Trophoblast cell (in vitro differentiated cells and primary cell): ENCODE data around the gene CADM2.

Source experiments
- DNase-seq, 2 donors: peaks; one replicate each; pipeline ENCODE4 v3.0.0-alpha.2; 2016
- H2AFZ ChIP-seq: 2 replicates; pipeline ENCODE4 v1.6.1; 2013; ENCODE audit warnings: low read length, moderate library complexity, mild to moderate bottlenecking; ENCODE audit not compliant: insufficient read depth, poor library complexity
- H2AK5ac ChIP-seq: 2 replicates; pipeline ENCODE4 v1.6.1; 2013; ENCODE audit warnings: mild to moderate bottlenecking, low read length
- H2BK120ac ChIP-seq: 2 replicates; pipeline ENCODE4 v1.6.1; 2013; ENCODE audit warnings: low read length, mild to moderate bottlenecking, moderate library complexity; ENCODE audit not compliant: insufficient read depth, poor library complexity
- H2BK12ac ChIP-seq: 2 replicates; pipeline ENCODE4 v1.6.1; 2013; ENCODE audit warnings: mild to moderate bottlenecking, low read length, moderate library complexity
- H2BK5ac ChIP-seq: 2 replicates; pipeline ENCODE4 v1.6.1; 2013; ENCODE audit warnings: low read length, low read depth, moderate library complexity, mild to moderate bottlenecking; ENCODE audit not compliant: poor library complexity
- H3K14ac ChIP-seq: 2 replicates; pipeline ENCODE4 v1.6.1; 2013; ENCODE audit warnings: mild to moderate bottlenecking, low read length
- H3K18ac ChIP-seq: 2 replicates; pipeline ENCODE4 v1.6.1; 2013; ENCODE audit warnings: mild to moderate bottlenecking, low read length
- H3K23ac ChIP-seq: 2 replicates; pipeline ENCODE4 v1.6.1; 2013; ENCODE audit warnings: low read length
- H3K27ac ChIP-seq: 2 replicates; pipeline ENCODE4 v1.5.1; 2013; ENCODE audit warnings: low read depth, mild to moderate bottlenecking, inconsistent platforms, low read length, moderate library complexity
- H3K27me3 ChIP-seq: 2 replicates; pipeline ENCODE4 v1.6.1; 2013; ENCODE audit warnings: inconsistent platforms, mild to moderate bottlenecking, low read length, moderate library complexity; ENCODE audit not compliant: insufficient read depth
- H3K36me3 ChIP-seq, 2 experiments: 1 replicate in 1 of 2; 2 replicates in 1 of 2; pipeline ENCODE4 v1.6.1; 2013; ENCODE audit warnings: low read length in 2 of 2, mild to moderate bottlenecking in 2 of 2, moderate library complexity in 1 of 2; ENCODE audit not compliant: insufficient read depth in 2 of 2, control insufficient read depth in 1 of 2
- H3K4ac ChIP-seq: 2 replicates; pipeline ENCODE4 v1.6.1; 2013; ENCODE audit warnings: low read depth, mild to moderate bottlenecking, low read length, moderate library complexity
- H3K4me1 ChIP-seq, 2 experiments: 1 replicate in 1 of 2; 2 replicates in 1 of 2; pipeline ENCODE4 v1.6.1; 2013; ENCODE audit warnings: low read length in 2 of 2, mild to moderate bottlenecking in 2 of 2, moderate library complexity in 1 of 2; ENCODE audit not compliant: insufficient read depth in 2 of 2, control insufficient read depth in 1 of 2
- H3K4me2 ChIP-seq: 2 replicates; pipeline ENCODE4 v1.6.1; 2013; ENCODE audit warnings: inconsistent platforms, mild to moderate bottlenecking, low read length, moderate library complexity
- H3K4me3 ChIP-seq: 2 replicates; pipeline ENCODE4 v1.5.1; 2013; ENCODE audit warnings: mild to moderate bottlenecking, low read depth, low read length, inconsistent platforms
- H3K79me1 ChIP-seq: one replicate; pipeline ENCODE4 v1.6.1; 2013; ENCODE audit warnings: low read length
- H3K79me2 ChIP-seq: 2 replicates; pipeline ENCODE4 v1.6.1; 2013; ENCODE audit warnings: low read length, mild to moderate bottlenecking; ENCODE audit not compliant: control insufficient read depth, insufficient read depth, poor library complexity
- H3K9ac ChIP-seq: 2 replicates; pipeline ENCODE4 v1.6.1; 2013; ENCODE audit warnings: mild to moderate bottlenecking, low read length
- H3K9me3 ChIP-seq: 2 replicates; pipeline ENCODE4 v1.6.1; 2013; ENCODE audit warnings: low read depth, mild to moderate bottlenecking, control low read depth, inconsistent platforms, low read length; ENCODE audit not compliant: insufficient read depth
- H4K12ac ChIP-seq: 2 replicates; pipeline ENCODE4 v1.6.1; 2013; ENCODE audit warnings: low read depth, mild to moderate bottlenecking, low read length, moderate library complexity
- H4K8ac ChIP-seq: 2 replicates; pipeline ENCODE4 v1.6.1; 2013; ENCODE audit warnings: low read depth, mild to moderate bottlenecking, low read length, moderate library complexity
- H4K91ac ChIP-seq: one replicate; pipeline ENCODE4 v1.6.1; 2013; ENCODE audit warnings: low read depth, mild to moderate bottlenecking, low read length, moderate library complexity
- WGBS: extraction: QIAGEN DNeasy Blood & Tissue Kit; methylation state at CpG from one replicate; pipeline ENCODE4 v1.1.7; 2013; ENCODE audit warnings: missing lambda C conversion rate; ENCODE audit not compliant: insufficient read length, insufficient coverage; ENCODE audit errors: extremely low coverage; 5-methylcytosine and 5-hydroxymethylcytosine counted together

Gene CADM2

GRCh38 chr3:85020828-85021227 lies 62.0 kb downstream of the CADM2 start:
- Histone ChIP-seq H2AK5ac (no peak overlapping the region), H2BK5ac (no peak overlapping the region), H3K18ac (no peak overlapping the region), H3K4me1 (no peaks in the 10 kb centered on the region), H3K27me3 (no peaks in the 10 kb centered on the region), H3K79me2 (no peaks in the 10 kb centered on the region), H4K12ac (no peak overlapping the region), H3K9me3 (no peaks in the 10 kb centered on the region), H2AFZ (no peak overlapping the region), H3K14ac (no peak overlapping the region), H3K4me3 (no peak overlapping the region), H2BK120ac (no peak overlapping the region), H4K8ac (no peak overlapping the region), H3K4me2 (no peak overlapping the region), H3K9ac (no peak overlapping the region), H2BK12ac (no peak overlapping the region), H3K23ac (no peak overlapping the region), H4K91ac (no peak overlapping the region), H3K79me1 (no peaks in the 10 kb centered on the region), H3K36me3 (no peaks in the 10 kb centered on the region), H3K4ac (no peak overlapping the region), H3K27ac (no peak overlapping the region)
- no peak for DNase-seq
- no CpG with 5 or more reads among the region's 5 CpGs for WGBS

DNA sequence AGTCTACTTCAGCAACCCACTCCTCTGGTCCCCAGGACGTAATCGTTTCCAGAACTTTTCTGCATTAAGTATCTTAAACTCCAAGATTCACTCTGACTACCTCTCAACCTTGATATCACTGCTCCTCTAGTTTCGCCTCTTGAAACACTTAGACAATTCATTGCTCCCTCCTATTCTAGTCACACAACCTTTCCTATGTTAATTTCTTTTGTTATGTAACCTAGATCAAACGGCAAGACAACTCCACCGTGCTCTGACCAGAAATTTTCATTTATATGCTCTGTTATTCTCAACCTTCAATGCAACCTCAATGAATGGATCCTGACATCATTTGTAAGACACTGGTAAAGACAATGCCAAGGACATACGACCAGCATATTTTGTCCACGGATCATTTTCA lies 71.3 kb downstream of the CADM2 start:
- no CpG with 5 or more reads among the region's 7 CpGs for WGBS

DNA sequence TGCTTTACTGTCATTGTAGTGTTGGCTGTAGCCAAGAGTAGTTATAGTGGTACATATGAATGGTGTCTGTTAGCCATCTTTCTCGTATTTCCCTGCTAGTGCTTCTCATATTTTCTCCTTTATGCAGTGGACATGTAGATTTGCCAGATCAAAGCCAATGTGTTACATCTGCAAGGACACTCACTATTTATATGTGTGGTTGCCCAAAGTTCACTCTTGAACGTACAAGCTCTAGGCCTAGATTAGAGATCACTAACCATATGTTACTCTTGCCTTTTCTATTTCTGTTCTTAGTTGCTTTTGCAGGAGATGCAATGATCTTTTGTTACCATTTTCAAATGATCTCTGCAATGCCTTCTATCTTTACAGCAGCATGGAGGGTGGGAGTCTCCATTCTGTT lies 78.4 kb downstream of the CADM2 start:
- Histone ChIP-seq H3K14ac (no peak overlapping the region), H3K4ac (no peak overlapping the region)
- no CpG with 5 or more reads among the region's 2 CpGs for WGBS

More for the DNA sequence above, 71.3 kb downstream of the CADM2 start:
- Histone ChIP-seq H3K18ac (no peak overlapping the region), H2BK5ac (no peak overlapping the region), H4K8ac (no peak overlapping the region), H3K36me3 (no peaks in the 10 kb centered on the region), H2AK5ac (no peak overlapping the region), H3K4me1 (no peaks in the 10 kb centered on the region), H2AFZ (no peak overlapping the region), H3K27ac (no peak overlapping the region), H3K9ac (no peak overlapping the region), H2BK120ac (no peak overlapping the region), H3K14ac (no peak overlapping the region), H2BK12ac (no peak overlapping the region), H3K79me1 (no peaks in the 10 kb centered on the region), H3K23ac (no peak overlapping the region), H3K79me2 (no peaks in the 10 kb centered on the region), H3K4me3 (no peak overlapping the region), H3K4me2 (no peak overlapping the region), H4K91ac (no peak overlapping the region), H3K9me3 (no peaks in the 10 kb centered on the region), H3K27me3 (no peaks in the 10 kb centered on the region), H3K4ac (no peak overlapping the region), H4K12ac (no peak overlapping the region)
- no peak for DNase-seq

DNA sequence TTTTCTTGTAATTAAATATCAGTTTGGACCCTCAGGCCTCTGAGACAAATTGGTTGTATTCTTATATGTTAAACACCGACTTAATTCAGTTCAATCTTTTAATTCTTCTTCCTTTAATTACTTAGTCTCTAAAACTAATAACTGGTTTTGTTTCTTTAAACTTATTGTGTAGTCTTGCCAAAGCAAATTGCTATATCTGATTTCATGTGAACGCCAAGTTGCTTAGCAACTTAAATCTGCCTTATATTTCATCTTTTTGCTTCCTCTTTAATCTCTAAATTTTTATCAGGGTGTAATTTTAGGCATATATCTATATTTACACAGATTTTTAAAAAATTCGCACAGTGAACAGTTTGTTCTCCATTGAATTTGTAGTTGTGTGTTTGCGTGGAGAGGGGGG lies 82.2 kb downstream of the CADM2 start:
- Histone ChIP-seq H3K79me2 (no peaks in the 10 kb centered on the region), H3K4me1 (no peaks in the 10 kb centered on the region), H3K36me3 (no peaks in the 10 kb centered on the region), H3K9me3 (no peaks in the 10 kb centered on the region), H3K4me3 (no peak overlapping the region), H2AK5ac (no peak overlapping the region), H3K27me3 (no peaks in the 10 kb centered on the region), H3K27ac (no peak overlapping the region), H3K79me1 (no peaks in the 10 kb centered on the region), H3K4me2 (no peak overlapping the region), H2BK120ac (no peak overlapping the region), H4K8ac (no peak overlapping the region), H4K12ac (no peak overlapping the region), H3K14ac (no peak overlapping the region), H3K9ac (no peak overlapping the region), H2AFZ (no peak overlapping the region), H3K23ac (no peak overlapping the region), H2BK12ac (no peak overlapping the region), H3K18ac (no peak overlapping the region), H3K4ac (no peak overlapping the region), H4K91ac (no peak overlapping the region), H2BK5ac (no peak overlapping the region)
- no CpG with 5 or more reads among the region's 4 CpGs for WGBS
- no peak for DNase-seq

More for the DNA sequence above, 78.4 kb downstream of the CADM2 start:
- Histone ChIP-seq H3K4me3 (no peak overlapping the region), H3K4me2 (no peak overlapping the region), H4K12ac (no peak overlapping the region), H3K79me2 (no peaks in the 10 kb centered on the region), H2AK5ac (no peak overlapping the region), H3K79me1 (no peaks in the 10 kb centered on the region), H4K8ac (no peak overlapping the region), H3K9me3 (no peaks in the 10 kb centered on the region), H3K9ac (no peak overlapping the region), H2AFZ (no peak overlapping the region), H3K23ac (no peak overlapping the region), H2BK5ac (no peak overlapping the region), H4K91ac (no peak overlapping the region), H2BK120ac (no peak overlapping the region), H3K4me1 (no peaks in the 10 kb centered on the region), H3K27me3 (no peaks in the 10 kb centered on the region), H3K18ac (no peak overlapping the region), H2BK12ac (no peak overlapping the region), H3K27ac (no peak overlapping the region), H3K36me3 (no peaks in the 10 kb centered on the region)
- DNase-seq = no peak
